HG03439 (cell line): ENCODE results near the gene SLC5A1.
"Not testable (repeated sequence)": the region's sequence is repeated elsewhere in the genome, so short reads cannot be mapped to it uniquely, and the experiment has no call there.

Experiments
- ATAC-seq: cut with Tn5 transposase; IDR thresholded peaks from one replicate; pipeline ENCODE4 v1.9.1; 2021; ENCODE audit warnings: mild to moderate bottlenecking, moderate library complexity; ENCODE audit not compliant: unreplicated experiment

The SLC5A1 gene

GRCh38 chr22:32142600-32142999 lies 99.5 kb downstream of the SLC5A1 start:
- ATAC-seq = no peak

- no peak for ATAC-seq
These were observed 101.6 kb downstream of the SLC5A1 start for GRCh38 chr22:32144496-32145274.

- ATAC-seq = not testable (repeated sequence)
These were observed 104.1 kb downstream of the SLC5A1 start for GRCh38 chr22:32147128-32147527.

GRCh38 chr22:32148372-32148771 lies 105.3 kb downstream of the SLC5A1 start:
- ATAC-seq = not testable (repeated sequence)

- ATAC-seq = not testable (repeated sequence)
These were observed 107.6 kb downstream of the SLC5A1 start for GRCh38 chr22:32150647-32151046.

- ATAC-seq = not testable (repeated sequence)
These were observed 108.6 kb downstream of the SLC5A1 start for GRCh38 chr22:32151641-32152040.

GRCh38 chr22:32154727-32155126 lies 111.7 kb downstream of the SLC5A1 start:
- not testable (repeated sequence) for ATAC-seq

- not testable (repeated sequence) for ATAC-seq
These were observed 114.6 kb downstream of the SLC5A1 start for GRCh38 chr22:32157632-32158031.

GRCh38 chr22:32158712-32159533 lies 115.9 kb downstream of the SLC5A1 start, which contains the start of gene C22orf42:
TSS of gene C22orf42 (minus strand) at chr22:32159303. CDS start at chr22:32159215, 88 bp downstream.
- no peak for ATAC-seq

- ATAC-seq = not testable (repeated sequence)
These were observed 117.3 kb downstream of the SLC5A1 start for GRCh38 chr22:32160411-32160810.
